Liver (tissue), 9 donors: ENCODE measurements around the gene SPRED1. TPM values are rescaled to one million over a fixed set of nuclear protein-coding genes. Genes with fewer than 3 reads are reported as not detected.

ENCODE experiments used
- DNase-seq: peaks from one replicate; pipeline ENCODE4 v3.0.0-alpha.2; 2017; ENCODE audit warnings: low spot score
- H3K27ac ChIP-seq, 2 donors: one replicate each; pipeline ENCODE4 v1.7.0; 2013; ENCODE audit warnings: inconsistent platforms in 2 of 2, low read length in 2 of 2, control low read depth in 1 of 2, low read depth in 1 of 2, mild to moderate bottlenecking in 1 of 2
- H3K27me3 ChIP-seq, 4 donors: one replicate each; pipeline versions ENCODE4 v1.6.1 to v1.7.0; 2013; ENCODE audit warnings: low read length in 3 of 4, inconsistent platforms in 1 of 4, mild to moderate bottlenecking in 1 of 4, moderate library complexity in 1 of 4; ENCODE audit not compliant: control insufficient read depth in 4 of 4, insufficient read depth in 4 of 4
- H3K36me3 ChIP-seq, 4 donors: one replicate each; pipeline versions ENCODE4 v1.6.1 to v1.7.0; 2013; ENCODE audit warnings: low read length in 3 of 4, mild to moderate bottlenecking in 3 of 4, low read depth in 1 of 4, moderate library complexity in 1 of 4; ENCODE audit not compliant: control insufficient read depth in 4 of 4, insufficient read depth in 3 of 4
- H3K4me1 ChIP-seq, 4 donors: one replicate each; pipeline versions ENCODE4 v1.6.1 to v1.7.0; 2013; ENCODE audit warnings: low read length in 3 of 4, mild to moderate bottlenecking in 3 of 4, moderate library complexity in 1 of 4; ENCODE audit not compliant: control insufficient read depth in 4 of 4, insufficient read depth in 4 of 4
- H3K4me3 ChIP-seq, 3 donors: one replicate each; pipeline versions ENCODE4 v1.6.1 to v1.7.0; 2013; ENCODE audit warnings: low read length in 3 of 3, control low read depth in 1 of 3, low read depth in 1 of 3, mild to moderate bottlenecking in 1 of 3
- H3K9ac ChIP-seq, 2 donors: one replicate each; pipeline ENCODE4 v1.7.0; 2013; ENCODE audit warnings: low read length in 2 of 2, mild to moderate bottlenecking in 2 of 2, moderate library complexity in 2 of 2, control low read depth in 1 of 2, low read depth in 1 of 2
- H3K9me3 ChIP-seq, 4 donors: one replicate each; pipeline versions ENCODE4 v1.6.1 to v1.7.0; 2013; ENCODE audit warnings: low read length in 3 of 4; ENCODE audit not compliant: control insufficient read depth in 4 of 4
- CTCF ChIP-seq: fragments of 150-350 bp; IDR thresholded peaks from 2 replicates; pipeline ENCODE4 v1.5.1; 2017; ENCODE audit warnings: improper control_type of control experiment, low read depth, low read length; ENCODE audit not compliant: missing input control
- EGR1 ChIP-seq, 2 donors: IDR thresholded peaks; 2 replicates each; pipeline ENCODE4 v1.6.1; 2016 to 2018; ENCODE audit warnings: antibody characterized with exemption in 2 of 2, low read depth in 2 of 2
- FOXA1 ChIP-seq: IDR thresholded peaks from 2 replicates; pipeline ENCODE4 v1.6.1; 2016; ENCODE audit warnings: antibody characterized with exemption
- FOXA2 ChIP-seq: IDR thresholded peaks from 2 replicates; pipeline ENCODE4 v1.6.1; 2016; ENCODE audit warnings: antibody characterized with exemption
- HNF4A ChIP-seq, 2 donors: conservative IDR thresholded peaks; 2 replicates each; pipeline ENCODE4 v1.6.1; 2016; ENCODE audit warnings: antibody characterized with exemption in 2 of 2, mild to moderate bottlenecking in 2 of 2
- HNF4G ChIP-seq: IDR thresholded peaks from 2 replicates; pipeline ENCODE4 v1.6.1; 2016; ENCODE audit warnings: antibody characterized with exemption
- MAX ChIP-seq: IDR thresholded peaks from 2 replicates; pipeline ENCODE4 v1.6.1; 2016; ENCODE audit warnings: antibody characterized with exemption
- NR2F2 ChIP-seq: IDR thresholded peaks from 2 replicates; pipeline ENCODE4 v1.6.1; 2016; ENCODE audit warnings: antibody characterized with exemption
- RAD21 ChIP-seq, 2 donors: IDR thresholded peaks; 2 replicates each; pipeline ENCODE4 v1.6.1; 2016; ENCODE audit warnings: antibody characterized with exemption in 2 of 2, mild to moderate bottlenecking in 2 of 2
- SP1 ChIP-seq: IDR thresholded peaks from 2 replicates; pipeline ENCODE4 v1.6.1; 2018; ENCODE audit warnings: antibody characterized with exemption, mild to moderate bottlenecking
- TAF1 ChIP-seq: conservative IDR thresholded peaks from 2 replicates; pipeline ENCODE4 v1.6.1; 2016; ENCODE audit warnings: antibody characterized with exemption, mild to moderate bottlenecking
- YY1 ChIP-seq: IDR thresholded peaks from 2 replicates; pipeline ENCODE4 v1.6.1; 2016; ENCODE audit warnings: antibody characterized with exemption, mild to moderate bottlenecking
- ZBTB33 ChIP-seq: IDR thresholded peaks from 2 replicates; pipeline ENCODE4 v1.6.1; 2016; ENCODE audit warnings: antibody characterized with exemption
- WGBS: extraction: QIAGEN DNeasy Blood & Tissue Kit; methylation state at CpG from one replicate; pipeline ENCODE4 v1.1.7; 2013; 5-methylcytosine and 5-hydroxymethylcytosine counted together
- polyA plus RNA-seq, 2 donors: library from polyadenylated mRNA; stranded (reverse) in 1 of 2; unstranded in 1 of 2; fragments of 200-250 nt in 1 of 2; fragments of >200 nt in 1 of 2; fragmentation: Nextera tagmentation in 1 of 2; extraction: Ambion mirVana in 1 of 2; gene quantifications; one replicate each; pipeline versions ENCODE4 v1.2.1 to v1.2.3, GENCODE V29; 2013 to 2015
- total RNA-seq, 2 donors: library from RNA; depleted of rRNA; stranded (reverse); fragments of >200 nt; gene quantifications; one replicate each; pipeline ENCODE4 v1.2.3, GENCODE V29; 2014
- donor health status: healthy.
- donor health status: healthy.
- donor health status: healthy.
- donor health status: healthy.
- donor health status: healthy.

Gene SPRED1
- total and polyA plus RNA-seq, 4 donors = 1.2 to 7.7 (median 4.4) TPM

- H3K4me3 ChIP-seq = no peak overlapping the region
- no peak for DNase-seq
- H3K9me3 ChIP-seq = no peaks in the 10 kb centered on the region
- no peak for TF ChIP-seq FOXA1
- TF ChIP-seq HNF4A (conservative IDR thresholded peaks at IDR 0.05) = no peak
- TF ChIP-seq TAF1 = no peak
- no peak for TF ChIP-seq SP1
- TF ChIP-seq EGR1 (IDR thresholded peaks at IDR 0.05; ENCODE audit: low read depth in 2 of 2) = no peak
- no peak for TF ChIP-seq HNF4G
- no peak for TF ChIP-seq YY1
- no peak for TF ChIP-seq NR2F2
- no peak for TF ChIP-seq FOXA2
- TF ChIP-seq CTCF = no peak
- no peaks in the 10 kb centered on the region for H3K4me1 ChIP-seq
- H3K27ac ChIP-seq = no peak overlapping the region
- 95% methylated on average over 3 of the region's 3 CpGs for WGBS
- H3K9ac ChIP-seq = no peak overlapping the region
- H3K27me3 ChIP-seq = no peaks in the 10 kb centered on the region
- H3K36me3 ChIP-seq = no peaks in the 10 kb centered on the region
Observed at GRCh38 chr15:38263251-38263650, 10.6 kb downstream of the SPRED1 start.

- H3K27me3 ChIP-seq = no peaks in the 10 kb centered on the region
- H3K36me3 ChIP-seq = no peaks in the 10 kb centered on the region
- no peaks in the 10 kb centered on the region for H3K4me1 ChIP-seq
- no peak overlapping the region for H3K4me3 ChIP-seq
- TF ChIP-seq RAD21 (IDR thresholded peaks at IDR 0.05) = no peak
- TF ChIP-seq HNF4G = no peak
- TF ChIP-seq ZBTB33 = no peak
- H3K9ac ChIP-seq = no peak overlapping the region
- no peaks in the 10 kb centered on the region for H3K9me3 ChIP-seq
- WGBS = 91% methylated on average over 3 of the region's 3 CpGs
- no peak for DNase-seq
- H3K27ac ChIP-seq = no peak overlapping the region
Observed at GRCh38 chr15:38263996-38264395, 11.4 kb downstream of the SPRED1 start.

GRCh38 chr15:38266247-38266986 lies 13.8 kb downstream of the SPRED1 start:
- no peak overlapping the region for H3K27ac ChIP-seq
- no peak for TF ChIP-seq YY1
- no peak for TF ChIP-seq SP1
- TF ChIP-seq FOXA1 = no peak
- no peak for TF ChIP-seq FOXA2
- TF ChIP-seq EGR1 (IDR thresholded peaks at IDR 0.05; ENCODE audit: low read depth in 2 of 2) = no peak
- no peak for TF ChIP-seq MAX
- TF ChIP-seq RAD21 (IDR thresholded peaks at IDR 0.05) = no peak
- TF ChIP-seq TAF1 = no peak
- no peak for TF ChIP-seq ZBTB33
- TF ChIP-seq HNF4G = no peak
- no peak for TF ChIP-seq CTCF
- no peaks in the 10 kb centered on the region for H3K27me3 ChIP-seq
- no peaks in the 10 kb centered on the region for H3K36me3 ChIP-seq
- WGBS = 81% methylated on average over 7 of the region's 7 CpGs
- H3K4me1 ChIP-seq = no peaks in the 10 kb centered on the region
- no peak overlapping the region for H3K9ac ChIP-seq
- H3K4me3 ChIP-seq = no peak overlapping the region
- H3K9me3 ChIP-seq = no peaks in the 10 kb centered on the region
- no peak for DNase-seq
